Measurements from ENCODE around the gene SLC25A26. TPM values are rescaled to one million over a fixed set of nuclear protein-coding genes. Genes with fewer than 3 reads are reported as not detected.

SLC25A26 gene
- total and polyA plus RNA-seq, 2 of the 13 experiments (the other 11 are each of a cell fraction or from before 2014, with no cell fraction given), result 23.1 to 32.7 TPM

DNA sequence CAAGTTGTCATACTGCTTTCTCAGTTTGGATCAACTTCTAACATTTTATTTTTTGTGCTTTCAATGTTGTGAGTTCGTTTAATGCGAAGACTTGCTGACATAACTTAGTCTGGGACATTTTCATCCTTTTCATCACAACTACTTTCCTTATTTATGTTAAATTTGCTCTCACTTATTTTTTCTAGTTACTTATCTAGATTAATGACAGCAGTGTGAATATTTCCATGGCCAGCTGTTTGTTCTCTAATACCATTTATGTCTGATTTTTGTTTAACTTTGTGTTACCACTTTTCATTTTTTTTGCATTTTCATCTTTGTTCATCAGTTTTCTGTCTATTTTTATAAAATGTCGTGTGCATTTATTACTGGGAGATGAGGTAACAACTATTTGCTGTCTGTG, 6.2 kb downstream of the SLC25A26 start:
- TF ChIP-seq, protein P1, sequence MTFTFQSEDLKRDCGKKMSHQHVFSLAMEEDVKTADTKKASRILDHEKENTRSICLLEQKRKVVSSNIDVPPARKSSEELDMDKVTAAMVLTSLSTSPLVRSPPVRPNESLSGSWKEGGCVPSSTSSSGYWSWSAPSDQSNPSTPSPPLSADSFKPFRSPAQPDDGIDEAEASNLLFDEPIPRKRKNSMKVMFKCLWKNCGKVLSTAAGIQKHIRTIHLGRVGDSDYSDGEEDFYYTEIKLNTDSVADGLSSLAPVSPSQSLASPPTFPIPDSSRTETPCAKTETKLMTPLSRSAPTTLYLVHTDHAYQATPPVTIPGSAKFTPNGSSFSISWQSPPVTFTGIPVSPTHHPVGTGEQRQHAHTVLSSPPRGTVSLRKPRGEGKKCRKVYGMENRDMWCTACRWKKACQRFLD (CRISPR knock-in tag; IDR thresholded peaks at IDR 0.05; ENCODE audit: borderline replicate concordance), result no peak
- TF ChIP-seq ZIK1 (CRISPR knock-in tag; IDR thresholded peaks at IDR 0.05; ENCODE audit: borderline replicate concordance, low read depth) (no peak), ZNF333 (CRISPR knock-in tag; IDR thresholded peaks at IDR 0.05; ENCODE audit: borderline replicate concordance) (no peak), AGO1 (IDR thresholded peaks at IDR 0.05; ENCODE audit: low read depth, low read length, poor library complexity, severe bottlenecking) (no peak), ZNF83 (CRISPR knock-in tag; IDR thresholded peaks at IDR 0.05; ENCODE audit: borderline replicate concordance) (no peak), SYNCRIP (IDR thresholded peaks at IDR 0.05; ENCODE audit: insufficient read depth, low read depth, low read length) (no peak), HHEX (CRISPR knock-in tag; IDR thresholded peaks at IDR 0.05) (no peak), ZFP37 (CRISPR knock-in tag; IDR thresholded peaks at IDR 0.05; ENCODE audit: borderline replicate concordance) (no peak)
- TF ChIP-seq, protein P2, sequence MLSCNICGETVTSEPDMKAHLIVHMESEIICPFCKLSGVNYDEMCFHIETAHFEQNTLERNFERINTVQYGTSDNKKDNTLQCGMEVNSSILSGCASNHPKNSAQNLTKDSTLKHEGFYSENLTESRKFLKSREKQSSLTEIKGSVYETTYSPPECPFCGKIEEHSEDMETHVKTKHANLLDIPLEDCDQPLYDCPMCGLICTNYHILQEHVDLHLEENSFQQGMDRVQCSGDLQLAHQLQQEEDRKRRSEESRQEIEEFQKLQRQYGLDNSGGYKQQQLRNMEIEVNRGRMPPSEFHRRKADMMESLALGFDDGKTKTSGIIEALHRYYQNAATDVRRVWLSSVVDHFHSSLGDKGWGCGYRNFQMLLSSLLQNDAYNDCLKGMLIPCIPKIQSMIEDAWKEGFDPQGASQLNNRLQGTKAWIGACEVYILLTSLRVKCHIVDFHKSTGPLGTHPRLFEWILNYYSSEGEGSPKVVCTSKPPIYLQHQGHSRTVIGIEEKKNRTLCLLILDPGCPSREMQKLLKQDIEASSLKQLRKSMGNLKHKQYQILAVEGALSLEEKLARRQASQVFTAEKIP (CRISPR knock-in tag; IDR thresholded peaks at IDR 0.05; ENCODE audit: borderline replicate concordance), result no peak
- WGBS (ENCODE audit: low lambda C conversion rate), result 74% methylated on average over 3 of the region's 3 CpGs
- CTCF ChIA-PET (ENCODE audit: low intra/inter-chr PET ratio, low total read pairs), result no interaction called here

More for the DNA sequence above, 6.2 kb downstream of the SLC25A26 start:
- Histone ChIP-seq H2AFZ (ENCODE audit: low read length) (no peak overlapping the region), H3K9ac (ENCODE audit: insufficient read depth, low read depth, low read length) (no peak overlapping the region), H3K4me2 (ENCODE audit: low read depth, low read length) (no peak overlapping the region), H3K36me3 (replicated peaks in 1 of 2; ENCODE audit: control insufficient read depth in 1 of 2, insufficient read depth in 2 of 2, low read length in 2 of 2) (0 out of 5 replicates have a peak, but pooled peaks cover 0 to 2% of the 10 kb centered on the region in 2 experiments), H3K27ac (ENCODE audit: extremely low read length, insufficient read depth, low read length) (no peak overlapping the region), H3K4me3 (replicated peaks in 1 of 3; ENCODE audit: insufficient read depth in 1 of 3, low read depth in 2 of 3, low read length in 3 of 3) (no peak overlapping the region), H3K9me3 (ENCODE audit: low read length) (no peaks in the 10 kb centered on the region), H3K27me3 (ENCODE audit: control insufficient read depth in 1 of 2, insufficient read depth in 2 of 2, low read length in 2 of 2) (no peaks in the 10 kb centered on the region), H3K4me1 (ENCODE audit: insufficient read depth, low read length) (peaks cover 6% of the 10 kb centered on the region), H4K20me1 (ENCODE audit: insufficient read depth, low read length) (0 out of 2 replicates have a peak, but pooled peaks cover 3% of the 10 kb centered on the region), H3K79me2 (ENCODE audit: insufficient read depth, low read length) (peaks cover 28% of the 10 kb centered on the region)
- POLR2A ChIA-PET, result no interaction called here
- in situ Hi-C loops (cut with HindIII; ENCODE audit: extremely low pct_ligation_motif_present, low pct_unique_long_range_greater_than_20kb), result no loop called here
- intact Hi-C loops (cut with micrococcal nuclease; ENCODE audit: unreplicated experiment), result no loop called here
- ATAC-seq (no peak), DNase-seq (ENCODE audit: low spot score) (no peak), FAIRE-seq (no peak)
- no TSS peak for BruUV-seq (replicated peaks)
